HCT116 (cell line): ENCODE data around the gene LYSMD4. TPM values are rescaled to one million over a fixed set of nuclear protein-coding genes. Genes with fewer than 3 reads are reported as not detected.

Experiments
- ATAC-seq: fragments of 200-7000 bp; cut with Tn5 transposase; 2 replicates; pipeline ENCODE4 v1.9.1; 2020; ENCODE audit warnings: mild to moderate bottlenecking, moderate library complexity
- BruUV-seq: library from RNA; stranded (reverse); fragments of 400-500 nt; replicated peaks from 2 replicates; lab custom pipeline; 2021; lab: Mats Ljungman, UMichigan
- CTCF ChIA-PET: fragments of 300-600 bp; sonication (Branson Sonifier 250); formaldehyde crosslinking; loops from one replicate; lab custom pipeline; 2021; ENCODE audit warnings: antibody characterized with exemption; lab: Charles Lee
- POLR2A ChIA-PET: fragments of 300-600, 350-600 bp; sonication (Branson Sonifier 250); formaldehyde crosslinking; loops from one replicate; lab custom pipeline; 2021; ENCODE audit warnings: antibody characterized with exemption; lab: Charles Lee
- RAD21 ChIA-PET, 2 experiments: fragments of 300-600 bp; sonication (Branson Sonifier 250); formaldehyde crosslinking; loops; one replicate each; lab custom pipeline; 2023; ENCODE audit warnings: low total read pairs in 2 of 2; ENCODE audit not compliant: uncharacterized antibody in 2 of 2, unreplicated experiment in 2 of 2, low non-redundant PET in 1 of 2; lab: Charles Lee
- DNase-seq: peaks from one replicate; pipeline ENCODE4 v3.0.0-alpha.2; 2010; ENCODE audit warnings: low read depth, low spot score
- H2AFZ ChIP-seq: fragments of 200-600 bp; shearing (Covaris generic), sonication (generic); 2 replicates; pipeline ENCODE4 v1.6.1; 2017; ENCODE audit warnings: low read depth, mixed run types, mixed read lengths, antibody characterized with exemption, low read length; ENCODE audit not compliant: poor library complexity, severe bottlenecking
- H3K27ac ChIP-seq: 2 replicates; pipeline ENCODE4 v1.5.1; 2012; ENCODE audit warnings: low read depth, low read length
- H3K27me3 ChIP-seq: fragments of 200-600 bp; sonication (generic); 2 replicates; pipeline ENCODE4 v1.6.1; 2016; ENCODE audit warnings: mixed run types, low read length, mixed read lengths; ENCODE audit not compliant: insufficient read depth
- H3K36me3 ChIP-seq, 2 experiments: fragments of 200-500 bp in 1 of 2; fragments of 200-600 bp in 1 of 2; sonication (Bioruptor generic) in 1 of 2; sonication (generic) in 1 of 2; 2 replicates each; pipeline versions ENCODE4 v1.5.1 to v1.6.1; 2014 to 2016; ENCODE audit warnings: low read length in 2 of 2, inconsistent platforms in 1 of 2, mixed read lengths in 1 of 2, mixed run types in 1 of 2; ENCODE audit not compliant: insufficient read depth in 2 of 2, control insufficient read depth in 1 of 2
- H3K4me1 ChIP-seq, 2 experiments: fragments of 200-600 bp in 1 of 2; sonication (generic) in 1 of 2; 2 replicates each; pipeline versions ENCODE4 v1.5.1 to v1.6.1; 2012 to 2017; ENCODE audit warnings: low read length in 2 of 2, inconsistent platforms in 1 of 2, mild to moderate bottlenecking in 1 of 2, mixed read lengths in 1 of 2, mixed run types in 1 of 2, moderate library complexity in 1 of 2; ENCODE audit not compliant: insufficient read depth in 2 of 2, control insufficient read depth in 1 of 2
- H3K4me2 ChIP-seq: fragments of 200-600 bp; sonication (generic); 2 replicates; pipeline ENCODE4 v1.6.1; 2017; ENCODE audit warnings: mixed run types, low read length, mixed read lengths
- H3K4me3 ChIP-seq, 2 experiments: fragments of 200-600 bp in 1 of 2; sonication (generic) in 1 of 2; replicated peaks in 1 of 2; 2 replicates each; pipeline ENCODE4 v1.5.1; 2011 to 2016; ENCODE audit warnings: low read length in 2 of 2, control low read depth in 1 of 2, low read depth in 1 of 2, mild to moderate bottlenecking in 1 of 2, mixed read lengths in 1 of 2, mixed run types in 1 of 2
- H3K79me2 ChIP-seq: fragments of 200-600 bp; sonication (generic); 2 replicates; pipeline ENCODE4 v1.6.1; 2017; ENCODE audit warnings: mild to moderate bottlenecking, mixed run types, low read length, moderate library complexity, mixed read lengths; ENCODE audit not compliant: insufficient read depth
- H3K9ac ChIP-seq: fragments of 200-600 bp; sonication (generic); 2 replicates; pipeline ENCODE4 v1.6.1; 2016; ENCODE audit warnings: low read length, mixed read lengths
- H3K9me2 ChIP-seq: fragments of 200-600 bp; sonication (generic), shearing (Covaris generic); 2 replicates; pipeline ENCODE4 v1.6.1; 2017; ENCODE audit warnings: mixed run types, mild to moderate bottlenecking, moderate library complexity; ENCODE audit not compliant: insufficient read depth
- H3K9me3 ChIP-seq, 2 experiments: fragments of 200-500 bp in 1 of 2; fragments of 200-600 bp in 1 of 2; sonication (Bioruptor generic) in 1 of 2; sonication (generic) in 1 of 2; 2 replicates each; pipeline ENCODE4 v1.6.1; 2014 to 2017; ENCODE audit warnings: low read length in 2 of 2, mixed read lengths in 2 of 2, inconsistent platforms in 1 of 2, low read depth in 1 of 2, mild to moderate bottlenecking in 1 of 2, mixed run types in 1 of 2, moderate library complexity in 1 of 2; ENCODE audit not compliant: control insufficient read depth in 1 of 2, insufficient read depth in 1 of 2
- H4K20me1 ChIP-seq: fragments of 200-600 bp; sonication (generic), shearing (Covaris generic); 2 replicates; pipeline ENCODE4 v1.6.1; 2017; ENCODE audit warnings: mixed run types, mild to moderate bottlenecking, moderate library complexity; ENCODE audit not compliant: insufficient read depth
- ATF3 ChIP-seq: IDR thresholded peaks from 2 replicates; pipeline ENCODE4 v1.6.1; 2012
- CBX3 ChIP-seq: IDR thresholded peaks from 2 replicates; pipeline ENCODE4 v1.6.1; 2012; ENCODE audit warnings: low read depth
- CEBPB ChIP-seq: IDR thresholded peaks from 2 replicates; pipeline ENCODE4 v1.6.1; 2012; ENCODE audit warnings: low read depth
- ELF1 ChIP-seq: IDR thresholded peaks from 2 replicates; pipeline ENCODE4 v1.6.1; 2012; ENCODE audit warnings: low read depth, borderline replicate concordance
- EZH2 ChIP-seq: fragments of 200-600 bp; sonication (generic); IDR thresholded peaks from 2 replicates; pipeline ENCODE4 v1.6.1; 2017; ENCODE audit warnings: antibody characterized with exemption, mixed run types
- EZH2phosphoT487 ChIP-seq: fragments of 200-600 bp; IDR thresholded peaks from 2 replicates; pipeline ENCODE4 v1.6.1; 2018; ENCODE audit warnings: antibody characterized with exemption, borderline replicate concordance
- FOSL1 ChIP-seq: IDR thresholded peaks from 2 replicates; pipeline ENCODE4 v1.6.1; 2012; ENCODE audit warnings: low read depth
- JUND ChIP-seq: IDR thresholded peaks from 2 replicates; pipeline ENCODE4 v1.6.1; 2012
- POLR2AphosphoS5 ChIP-seq: IDR thresholded peaks from 2 replicates; pipeline ENCODE4 v1.6.1; 2011; ENCODE audit warnings: mild to moderate bottlenecking, low read depth, low read length, moderate library complexity
- RAD21 ChIP-seq: IDR thresholded peaks from 2 replicates; pipeline ENCODE4 v1.6.1; 2012; ENCODE audit warnings: low read depth, mild to moderate bottlenecking
- SIN3A ChIP-seq: IDR thresholded peaks from 2 replicates; pipeline ENCODE4 v1.6.1; 2012; ENCODE audit warnings: low read depth
- SP1 ChIP-seq: IDR thresholded peaks from 2 replicates; pipeline ENCODE4 v1.6.1; 2012; ENCODE audit warnings: low read depth
- SRF ChIP-seq: IDR thresholded peaks from 2 replicates; pipeline ENCODE4 v1.6.1; 2012; ENCODE audit warnings: low read depth
- TCF7L2 ChIP-seq: IDR thresholded peaks from 2 replicates; pipeline ENCODE4 v1.7.0; 2011; ENCODE audit warnings: borderline replicate concordance, inconsistent platforms; ENCODE audit not compliant: insufficient read depth, insufficient read length; ENCODE audit errors: extremely low read depth
- YY1 ChIP-seq: IDR thresholded peaks from 2 replicates; pipeline ENCODE4 v1.6.1; 2011; ENCODE audit warnings: low read length, low read depth, moderate library complexity, mild to moderate bottlenecking; ENCODE audit not compliant: insufficient replicate concordance; ENCODE audit errors: extremely low read depth
- ZBTB33 ChIP-seq: IDR thresholded peaks from 2 replicates; pipeline ENCODE4 v1.6.1; 2011; ENCODE audit warnings: mild to moderate bottlenecking, low read length, moderate library complexity; ENCODE audit not compliant: insufficient replicate concordance; ENCODE audit errors: extremely low read depth
- ZFX ChIP-seq: fragments of 450-650 bp; IDR thresholded peaks from 2 replicates; pipeline ENCODE4 v1.6.1; 2017
- intact Hi-C: fragments of 100-400 bp; cut with micrococcal nuclease; formaldehyde crosslinking; loops from 2 replicates; pipeline ENCODE4 v1.10.0; 2022
- total RNA-seq: library from RNA; stranded (reverse); gene quantifications from one replicate; pipeline ENCODE4 v1.2.1, GENCODE V29; 2021; ENCODE audit not compliant: unreplicated experiment
- TF ChIP-seq, protein P1 (sequence below): IDR thresholded peaks from 2 replicates; pipeline ENCODE4 v1.6.1; 2012; ENCODE audit warnings: low read depth
- TF ChIP-seq, protein P2 (sequence below), 3 experiments: fragments of 200-600 bp in 1 of 3; sonication (generic) in 1 of 3; IDR thresholded peaks in 2 of 3; conservative IDR thresholded peaks in 1 of 3; 2 replicates each; pipeline ENCODE4 v1.5.1; 2012 to 2017; ENCODE audit warnings: low read depth in 2 of 3, low read length in 2 of 3, antibody characterized with exemption in 1 of 3, borderline replicate concordance in 1 of 3, control low read depth in 1 of 3, mild to moderate bottlenecking in 1 of 3, mixed read lengths in 1 of 3, mixed run types in 1 of 3, moderate library complexity in 1 of 3; ENCODE audit not compliant: insufficient read depth in 1 of 3

LYSMD4 gene
- total RNA-seq, 1 experiment from 2014 or later, result 8.6 TPM

DNA sequence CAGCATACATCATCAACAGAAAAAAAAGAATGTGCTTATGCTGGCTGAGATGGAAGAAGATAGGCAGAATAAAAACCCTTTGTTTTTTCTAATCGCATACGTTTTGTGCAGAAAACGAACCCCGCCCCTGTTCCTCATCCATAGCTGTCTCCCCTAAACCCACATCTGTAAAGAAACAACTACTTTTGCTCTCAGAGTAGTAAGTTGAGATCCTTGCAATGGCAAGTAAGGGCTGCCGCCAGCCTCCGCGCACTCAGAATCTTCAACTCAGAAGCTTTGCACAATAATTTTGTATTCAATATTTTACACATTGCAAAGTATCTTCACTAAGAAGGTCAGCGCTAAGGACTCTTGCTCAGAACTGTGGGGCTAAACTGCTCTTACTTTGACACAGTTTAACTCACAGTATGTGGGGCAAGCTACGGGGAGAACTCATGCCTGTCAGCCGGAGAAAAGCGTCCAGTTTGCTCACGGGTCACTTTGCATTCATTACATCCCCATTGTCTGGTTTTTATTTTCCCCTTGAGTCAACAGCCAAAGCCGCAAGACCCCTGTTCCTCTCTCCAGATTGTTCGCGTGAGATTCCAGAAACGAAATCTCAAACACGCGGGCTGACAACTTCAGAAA is 1.0 kb downstream of the LYSMD4 start:
- TF ChIP-seq EZH2phosphoT487, result no peak
- no peak for TF ChIP-seq SP1
- TF ChIP-seq SIN3A, result no peak
- TF ChIP-seq FOSL1, result no peak
- no peak for TF ChIP-seq RAD21
- TF ChIP-seq ZBTB33, result no peak
- TF ChIP-seq POLR2AphosphoS5, result no peak
- no peak for TF ChIP-seq JUND
- no peak for TF ChIP-seq ATF3
- TF ChIP-seq CBX3, result no peak
- no peak for TF ChIP-seq SRF
- no peak for TF ChIP-seq ELF1
- TF ChIP-seq EZH2, result no peak
- TF ChIP-seq ZFX, result no peak
- no peak for TF ChIP-seq CEBPB
- TF ChIP-seq, protein P1, sequence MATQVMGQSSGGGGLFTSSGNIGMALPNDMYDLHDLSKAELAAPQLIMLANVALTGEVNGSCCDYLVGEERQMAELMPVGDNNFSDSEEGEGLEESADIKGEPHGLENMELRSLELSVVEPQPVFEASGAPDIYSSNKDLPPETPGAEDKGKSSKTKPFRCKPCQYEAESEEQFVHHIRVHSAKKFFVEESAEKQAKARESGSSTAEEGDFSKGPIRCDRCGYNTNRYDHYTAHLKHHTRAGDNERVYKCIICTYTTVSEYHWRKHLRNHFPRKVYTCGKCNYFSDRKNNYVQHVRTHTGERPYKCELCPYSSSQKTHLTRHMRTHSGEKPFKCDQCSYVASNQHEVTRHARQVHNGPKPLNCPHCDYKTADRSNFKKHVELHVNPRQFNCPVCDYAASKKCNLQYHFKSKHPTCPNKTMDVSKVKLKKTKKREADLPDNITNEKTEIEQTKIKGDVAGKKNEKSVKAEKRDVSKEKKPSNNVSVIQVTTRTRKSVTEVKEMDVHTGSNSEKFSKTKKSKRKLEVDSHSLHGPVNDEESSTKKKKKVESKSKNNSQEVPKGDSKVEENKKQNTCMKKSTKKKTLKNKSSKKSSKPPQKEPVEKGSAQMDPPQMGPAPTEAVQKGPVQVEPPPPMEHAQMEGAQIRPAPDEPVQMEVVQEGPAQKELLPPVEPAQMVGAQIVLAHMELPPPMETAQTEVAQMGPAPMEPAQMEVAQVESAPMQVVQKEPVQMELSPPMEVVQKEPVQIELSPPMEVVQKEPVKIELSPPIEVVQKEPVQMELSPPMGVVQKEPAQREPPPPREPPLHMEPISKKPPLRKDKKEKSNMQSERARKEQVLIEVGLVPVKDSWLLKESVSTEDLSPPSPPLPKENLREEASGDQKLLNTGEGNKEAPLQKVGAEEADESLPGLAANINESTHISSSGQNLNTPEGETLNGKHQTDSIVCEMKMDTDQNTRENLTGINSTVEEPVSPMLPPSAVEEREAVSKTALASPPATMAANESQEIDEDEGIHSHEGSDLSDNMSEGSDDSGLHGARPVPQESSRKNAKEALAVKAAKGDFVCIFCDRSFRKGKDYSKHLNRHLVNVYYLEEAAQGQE, result no peak
- TF ChIP-seq, protein P2, sequence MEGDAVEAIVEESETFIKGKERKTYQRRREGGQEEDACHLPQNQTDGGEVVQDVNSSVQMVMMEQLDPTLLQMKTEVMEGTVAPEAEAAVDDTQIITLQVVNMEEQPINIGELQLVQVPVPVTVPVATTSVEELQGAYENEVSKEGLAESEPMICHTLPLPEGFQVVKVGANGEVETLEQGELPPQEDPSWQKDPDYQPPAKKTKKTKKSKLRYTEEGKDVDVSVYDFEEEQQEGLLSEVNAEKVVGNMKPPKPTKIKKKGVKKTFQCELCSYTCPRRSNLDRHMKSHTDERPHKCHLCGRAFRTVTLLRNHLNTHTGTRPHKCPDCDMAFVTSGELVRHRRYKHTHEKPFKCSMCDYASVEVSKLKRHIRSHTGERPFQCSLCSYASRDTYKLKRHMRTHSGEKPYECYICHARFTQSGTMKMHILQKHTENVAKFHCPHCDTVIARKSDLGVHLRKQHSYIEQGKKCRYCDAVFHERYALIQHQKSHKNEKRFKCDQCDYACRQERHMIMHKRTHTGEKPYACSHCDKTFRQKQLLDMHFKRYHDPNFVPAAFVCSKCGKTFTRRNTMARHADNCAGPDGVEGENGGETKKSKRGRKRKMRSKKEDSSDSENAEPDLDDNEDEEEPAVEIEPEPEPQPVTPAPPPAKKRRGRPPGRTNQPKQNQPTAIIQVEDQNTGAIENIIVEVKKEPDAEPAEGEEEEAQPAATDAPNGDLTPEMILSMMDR (IDR thresholded peaks at IDR 0.05 in 2 of 3, conservative IDR thresholded peaks at IDR 0.05 in 1 of 3; ENCODE audit: borderline replicate concordance in 1 of 3, insufficient read depth in 1 of 3, low read depth in 2 of 3, low read length in 2 of 3), result no peak
- TF ChIP-seq YY1, result no peak
- TF ChIP-seq TCF7L2, result no peak
- POLR2A ChIA-PET, result no interaction called here
- peak overlapping the region; percentile 60 for H3K9ac ChIP-seq
- DNase-seq, result no peak
- H3K9me2 ChIP-seq, result no peaks in the 10 kb centered on the region
- peaks cover 3 to 13% of the 10 kb centered on the region in 2 experiments; a peak in 3 of 4 replicates for H3K4me1 ChIP-seq
- no peaks in the 10 kb centered on the region for H3K9me3 ChIP-seq
- no peak for ATAC-seq
- no peaks in the 10 kb centered on the region for H3K36me3 ChIP-seq
- no peaks in the 10 kb centered on the region for H3K27me3 ChIP-seq
- BruUV-seq, result TSS peak; percentile 60
- no peak overlapping the region for H2AFZ ChIP-seq
- intact Hi-C loops, result no loop called here
- no peaks in the 10 kb centered on the region for H3K79me2 ChIP-seq
- peak overlapping the region; percentile 64 to 73 for H3K4me3 ChIP-seq
- no peak overlapping the region for H3K27ac ChIP-seq
- RAD21 ChIA-PET, result no interaction called here
- CTCF ChIA-PET, result interaction anchor here (1.0 to 1.8 kb wide), 3 partner anchors 14 to 28 kb away, joined by 3 to 19 read pairs (median 9); no protein-coding TSS in a partner anchor
- no peaks in the 10 kb centered on the region for H4K20me1 ChIP-seq
- peak overlapping the region; percentile 86 for H3K4me2 ChIP-seq
